Colon (tissue), 2 donors: ENCODE results near the gene STX7.

ENCODE experiments used
- FAIRE-seq: peaks from 2 replicates; lab custom pipeline; 2012; peaks lifted over from hg19 to GRCh38; lab: Jason Lieb, UNC
- donor health status: control.
- donor health status: control.

The STX7 gene

GRCh38 chr6:132412656-132413498, 100.0 kb downstream of the STX7 start:
- FAIRE-seq = no peak

- no peak for FAIRE-seq
Measured at GRCh38 chr6:132411296-132411695, 101.6 kb downstream of the STX7 start.

- FAIRE-seq = no peak
Measured at GRCh38 chr6:132410830-132411229, 102.1 kb downstream of the STX7 start.

GRCh38 chr6:132405143-132405915, 107.6 kb downstream of the STX7 start:
- no peak for FAIRE-seq

- FAIRE-seq = no peak
Measured at GRCh38 chr6:132404736-132405135, 108.2 kb downstream of the STX7 start.

GRCh38 chr6:132404330-132404729, 108.6 kb downstream of the STX7 start:
- no peak for FAIRE-seq

GRCh38 chr6:132401618-132402285, 111.2 kb downstream of the STX7 start:
- no peak for FAIRE-seq

GRCh38 chr6:132400883-132401617, 111.9 kb downstream of the STX7 start, which contains the start of gene MOXD1:
TSS of gene MOXD1 (minus strand) at chr6:132401475. CDS start at chr6:132401426, 49 bp downstream.
- no peak for FAIRE-seq

GRCh38 chr6:132400555-132400882, 112.4 kb downstream of the STX7 start:
- no peak for FAIRE-seq

- no peak for FAIRE-seq
Measured at GRCh38 chr6:132399376-132400074, 113.4 kb downstream of the STX7 start.
